Colonic mucosa (tissue), 4 donors: ENCODE measurements around the gene NALF2. TPM values are rescaled to one million over a fixed set of nuclear protein-coding genes. Genes with fewer than 3 reads are reported as not detected.

Source experiments
- DNase-seq: peaks from one replicate; pipeline ENCODE4 v3.0.0-alpha.2; 2020
- H3K27ac ChIP-seq: fragments of 200-600 bp; one replicate; pipeline ENCODE4 v1.8.0; 2021
- H3K27me3 ChIP-seq: fragments of 200-600 bp; one replicate; pipeline ENCODE4 v1.8.0; 2021
- H3K36me3 ChIP-seq: fragments of 200-600 bp; one replicate; pipeline ENCODE4 v1.8.0; 2021
- H3K4me1 ChIP-seq: fragments of 200-600 bp; one replicate; pipeline ENCODE4 v1.8.0; 2021; ENCODE audit warnings: mild to moderate bottlenecking
- H3K4me3 ChIP-seq: fragments of 200-600 bp; one replicate; pipeline ENCODE4 v1.8.0; 2021
- H3K9ac ChIP-seq, 2 donors: one replicate each; pipeline ENCODE4 v1.7.0; 2013; ENCODE audit warnings: control low read depth in 2 of 2, low read depth in 2 of 2, low read length in 2 of 2
- H3K9me3 ChIP-seq: fragments of 200-600 bp; one replicate; pipeline ENCODE4 v1.8.0; 2021
- CTCF ChIP-seq: fragments of 200-600 bp; IDR thresholded peaks from one replicate; pipeline ENCODE4 v1.8.0; 2022; ENCODE audit warnings: antibody characterized with exemption, mild to moderate bottlenecking
- intact Hi-C: fragments of 100-400 bp; cut with DNase I; formaldehyde crosslinking; loops from one replicate; pipeline ENCODE4 v1.14.1; 2022
- total RNA-seq, 2 donors: library from RNA; stranded (reverse); fragmentation: NEBNext Ultra II Directional in 1 of 2; extraction: Animal tissue kit (Norgen Biotek cat#: 25700) in 1 of 2; gene quantifications; one replicate each; pipeline ENCODE4 v1.2.1, GENCODE V29; 2021
- donor health status: healthy.
- donor health status: DM: no; HTN: no; CAD: no.
- donor health status: DM: no; HTN: no; CAD: no.

NALF2 gene
- total RNA-seq, 2 donors from 2014 or later: 0.66 to 0.72 TPM

GRCh38 chrX:69493193-69493592, 10.9 kb upstream of the NALF2 start:
- no peaks in the 10 kb centered on the region for H3K36me3 ChIP-seq
- peak; percentile 46 for DNase-seq
- no peak overlapping the region for H3K9ac ChIP-seq
- H3K4me3 ChIP-seq: no peak overlapping the region
- intact Hi-C loops: loop anchor here (5.0 kb wide), 1 partner anchor 604 kb away; no protein-coding TSS in a partner anchor
- H3K4me1 ChIP-seq: no peaks in the 10 kb centered on the region
- no peaks in the 10 kb centered on the region for H3K9me3 ChIP-seq
- H3K27ac ChIP-seq: no peak overlapping the region
- TF ChIP-seq CTCF: peak; percentile 30
- peaks cover 14% of the 10 kb centered on the region for H3K27me3 ChIP-seq

- Histone ChIP-seq H3K9me3 (no peaks in the 10 kb centered on the region), H3K4me3 (no peak overlapping the region), H3K9ac (no peak overlapping the region), H3K27ac (no peak overlapping the region), H3K4me1 (no peaks in the 10 kb centered on the region), H3K27me3 (peaks cover 14% of the 10 kb centered on the region), H3K36me3 (no peaks in the 10 kb centered on the region)
- no peak for TF ChIP-seq CTCF
- DNase-seq: no peak
- intact Hi-C loops: loop anchor here (5.0 kb wide), 1 partner anchor 604 kb away; no protein-coding TSS in a partner anchor
These were observed 10.4 kb upstream of the NALF2 start for GRCh38 chrX:69493766-69494165.

- no peaks in the 10 kb centered on the region for H3K9me3 ChIP-seq
- H3K9ac ChIP-seq: no peak overlapping the region
- H3K4me3 ChIP-seq: no peak overlapping the region
- H3K36me3 ChIP-seq: no peaks in the 10 kb centered on the region
- no peak for TF ChIP-seq CTCF
- H3K4me1 ChIP-seq: no peaks in the 10 kb centered on the region
- H3K27me3 ChIP-seq: peaks cover 8% of the 10 kb centered on the region
- DNase-seq: no peak
- H3K27ac ChIP-seq: no peak overlapping the region
- intact Hi-C loops: no loop called here
These were observed 7.9 kb upstream of the NALF2 start for GRCh38 chrX:69496183-69496582.

GRCh38 chrX:69501429-69501828, 2.7 kb upstream of the NALF2 start:
- Histone ChIP-seq H3K27ac (no peak overlapping the region), H3K4me3 (no peak overlapping the region), H3K27me3 (peaks cover 2% of the 10 kb centered on the region), H3K4me1 (no peaks in the 10 kb centered on the region), H3K36me3 (no peaks in the 10 kb centered on the region), H3K9me3 (no peaks in the 10 kb centered on the region), H3K9ac (no peak overlapping the region)
- no peak for TF ChIP-seq CTCF
- intact Hi-C loops: no loop called here
- DNase-seq: no peak

GRCh38 chrX:69503228-69503781, 821 bp upstream of the NALF2 start:
- no peaks in the 10 kb centered on the region for H3K27me3 ChIP-seq
- no peak for DNase-seq
- peak; percentile 32 for TF ChIP-seq CTCF
- intact Hi-C loops: no loop called here
- no peak overlapping the region for H3K9ac ChIP-seq
- no peak overlapping the region for H3K27ac ChIP-seq
- no peaks in the 10 kb centered on the region for H3K36me3 ChIP-seq
- H3K4me1 ChIP-seq: no peaks in the 10 kb centered on the region
- no peaks in the 10 kb centered on the region for H3K9me3 ChIP-seq
- peak overlapping the region; percentile 38 for H3K4me3 ChIP-seq
